Measurements from ENCODE around the gene HAPSTR1.

The HAPSTR1 gene

GRCh38 chr16:9055115-9055514 lies 36.3 kb upstream of the HAPSTR1 start:
- H3K9me3 ChIP-seq (ENCODE audit: control insufficient read depth, insufficient read depth, low read length), result no peaks in the 10 kb centered on the region
- H3K4me1 ChIP-seq (ENCODE audit: control insufficient read depth, insufficient read depth, low read length), result no peaks in the 10 kb centered on the region
- no peak overlapping the region for H3K9ac ChIP-seq (ENCODE audit: low read depth, low read length)
- H3K27me3 ChIP-seq (ENCODE audit: control insufficient read depth, insufficient read depth, low read length), result no peaks in the 10 kb centered on the region
- no peaks in the 10 kb centered on the region for H3K36me3 ChIP-seq (ENCODE audit: control insufficient read depth, insufficient read depth, low read length)
- H3K4me3 ChIP-seq (ENCODE audit: low read depth, low read length), result no peak overlapping the region

GRCh38 chr16:9055661-9056060 lies 35.8 kb upstream of the HAPSTR1 start:
- no peaks in the 10 kb centered on the region for H3K36me3 ChIP-seq (ENCODE audit: control insufficient read depth, insufficient read depth, low read length)

GRCh38 chr16:9056061-9056460 lies 35.4 kb upstream of the HAPSTR1 start:
- no peaks in the 10 kb centered on the region for H3K4me1 ChIP-seq (ENCODE audit: control insufficient read depth, insufficient read depth, low read length)
- H3K9ac ChIP-seq (ENCODE audit: low read depth, low read length), result no peak overlapping the region
- no peaks in the 10 kb centered on the region for H3K27me3 ChIP-seq (ENCODE audit: control insufficient read depth, insufficient read depth, low read length)
- no peaks in the 10 kb centered on the region for H3K36me3 ChIP-seq (ENCODE audit: control insufficient read depth, insufficient read depth, low read length)
- no peak overlapping the region for H3K4me3 ChIP-seq (ENCODE audit: low read depth, low read length)
- no peaks in the 10 kb centered on the region for H3K9me3 ChIP-seq (ENCODE audit: control insufficient read depth, insufficient read depth, low read length)

More at GRCh38 chr16:9055661-9056060, 35.8 kb upstream of the HAPSTR1 start:
- no peak overlapping the region for H3K4me3 ChIP-seq (ENCODE audit: low read depth, low read length)
- no peak overlapping the region for H3K9ac ChIP-seq (ENCODE audit: low read depth, low read length)
- H3K4me1 ChIP-seq (ENCODE audit: control insufficient read depth, insufficient read depth, low read length), result no peaks in the 10 kb centered on the region
- H3K27me3 ChIP-seq (ENCODE audit: control insufficient read depth, insufficient read depth, low read length), result no peaks in the 10 kb centered on the region
- no peaks in the 10 kb centered on the region for H3K9me3 ChIP-seq (ENCODE audit: control insufficient read depth, insufficient read depth, low read length)

DNA sequence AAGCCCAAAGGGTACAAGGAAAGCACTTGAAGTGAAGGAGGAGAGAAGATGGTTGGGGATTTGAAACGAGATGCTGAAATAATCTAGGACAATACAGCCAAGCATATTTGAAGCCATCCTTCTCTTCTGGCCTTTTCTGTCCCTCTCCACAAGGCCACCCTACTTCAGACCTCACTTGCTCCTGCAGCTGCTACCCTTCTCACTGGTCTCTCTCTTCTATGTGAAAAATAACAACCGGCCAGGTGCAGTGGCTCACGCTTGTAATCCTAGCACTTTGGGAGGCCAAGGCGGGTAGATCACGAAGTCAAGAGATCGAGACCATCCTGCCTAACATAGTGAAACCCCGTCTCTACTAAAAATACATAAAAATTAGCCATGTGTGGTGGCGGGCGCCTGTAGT lies 33.2 kb upstream of the HAPSTR1 start:
- Histone ChIP-seq H3K9ac (ENCODE audit: low read depth, low read length) (no peak overlapping the region), H3K4me3 (ENCODE audit: low read depth, low read length) (no peak overlapping the region), H3K4me1 (ENCODE audit: control insufficient read depth, insufficient read depth, low read length) (no peaks in the 10 kb centered on the region), H3K27me3 (ENCODE audit: control insufficient read depth, insufficient read depth, low read length) (no peaks in the 10 kb centered on the region), H3K9me3 (ENCODE audit: control insufficient read depth, insufficient read depth, low read length) (no peaks in the 10 kb centered on the region), H3K36me3 (ENCODE audit: control insufficient read depth, insufficient read depth, low read length) (no peaks in the 10 kb centered on the region)

GRCh38 chr16:9060225-9060624 lies 31.2 kb upstream of the HAPSTR1 start:
- Histone ChIP-seq H3K9me3 (ENCODE audit: control insufficient read depth, insufficient read depth, low read length) (no peaks in the 10 kb centered on the region), H3K36me3 (ENCODE audit: control insufficient read depth, insufficient read depth, low read length) (no peaks in the 10 kb centered on the region), H3K4me1 (ENCODE audit: control insufficient read depth, insufficient read depth, low read length) (no peaks in the 10 kb centered on the region), H3K4me3 (ENCODE audit: low read depth, low read length) (no peak overlapping the region), H3K27me3 (ENCODE audit: control insufficient read depth, insufficient read depth, low read length) (no peaks in the 10 kb centered on the region), H3K9ac (ENCODE audit: low read depth, low read length) (no peak overlapping the region)

DNA sequence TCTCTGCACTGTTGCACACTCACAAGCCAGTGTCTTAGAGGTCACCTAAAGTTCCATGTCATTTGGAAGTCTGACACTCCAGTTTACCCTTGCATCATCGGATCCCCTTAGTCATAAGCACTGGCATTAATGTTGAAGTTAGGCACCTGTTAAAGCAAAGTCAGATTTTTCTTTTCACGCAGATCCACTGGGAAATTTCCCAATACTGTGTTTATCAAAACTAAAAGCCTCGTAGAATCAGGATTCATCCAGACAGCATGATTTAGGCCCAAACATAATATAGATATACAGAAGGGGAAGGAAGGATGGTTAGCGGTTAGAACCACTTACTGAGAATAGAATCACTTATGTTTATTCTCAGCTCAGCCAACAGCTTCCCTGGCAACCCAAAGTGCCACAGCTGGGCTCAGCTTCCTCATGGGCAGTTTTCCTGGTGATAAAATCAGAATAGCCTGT lies 30.1 kb upstream of the HAPSTR1 start:
- H3K4me3 ChIP-seq (ENCODE audit: low read depth, low read length), result no peak overlapping the region
- no peaks in the 10 kb centered on the region for H3K9me3 ChIP-seq (ENCODE audit: control insufficient read depth, insufficient read depth, low read length)
- H3K27me3 ChIP-seq (ENCODE audit: control insufficient read depth, insufficient read depth, low read length), result no peaks in the 10 kb centered on the region
- H3K9ac ChIP-seq (ENCODE audit: low read depth, low read length), result no peak overlapping the region
- H3K36me3 ChIP-seq (ENCODE audit: control insufficient read depth, insufficient read depth, low read length), result no peaks in the 10 kb centered on the region
- H3K4me1 ChIP-seq (ENCODE audit: control insufficient read depth, insufficient read depth, low read length), result no peaks in the 10 kb centered on the region

DNA sequence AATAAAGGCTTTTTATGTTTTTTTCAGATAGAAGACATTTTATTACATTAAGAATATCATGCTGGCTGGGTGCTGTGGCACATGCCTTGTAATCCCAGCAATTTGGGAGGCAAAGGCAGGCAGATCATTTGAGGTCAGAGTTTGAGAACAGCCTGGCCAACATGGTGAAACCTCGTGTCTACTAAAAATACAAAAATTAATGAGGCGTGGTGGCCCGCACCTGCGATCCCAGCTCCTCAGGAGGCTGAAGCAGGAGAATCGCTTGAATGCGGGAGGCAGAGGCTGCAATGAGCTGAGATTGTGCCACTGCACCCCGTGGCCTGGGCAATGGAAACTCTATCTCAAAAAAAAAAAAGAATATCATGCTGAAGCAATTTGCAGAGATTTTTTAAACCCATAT lies 29.1 kb upstream of the HAPSTR1 start:
- no peaks in the 10 kb centered on the region for H3K27me3 ChIP-seq (ENCODE audit: control insufficient read depth, insufficient read depth, low read length)
- H3K36me3 ChIP-seq (ENCODE audit: control insufficient read depth, insufficient read depth, low read length), result no peaks in the 10 kb centered on the region
- no peak overlapping the region for H3K4me3 ChIP-seq (ENCODE audit: low read depth, low read length)
- H3K4me1 ChIP-seq (ENCODE audit: control insufficient read depth, insufficient read depth, low read length), result no peaks in the 10 kb centered on the region
- no peak overlapping the region for H3K9ac ChIP-seq (ENCODE audit: low read depth, low read length)
- H3K9me3 ChIP-seq (ENCODE audit: control insufficient read depth, insufficient read depth, low read length), result no peaks in the 10 kb centered on the region

DNA sequence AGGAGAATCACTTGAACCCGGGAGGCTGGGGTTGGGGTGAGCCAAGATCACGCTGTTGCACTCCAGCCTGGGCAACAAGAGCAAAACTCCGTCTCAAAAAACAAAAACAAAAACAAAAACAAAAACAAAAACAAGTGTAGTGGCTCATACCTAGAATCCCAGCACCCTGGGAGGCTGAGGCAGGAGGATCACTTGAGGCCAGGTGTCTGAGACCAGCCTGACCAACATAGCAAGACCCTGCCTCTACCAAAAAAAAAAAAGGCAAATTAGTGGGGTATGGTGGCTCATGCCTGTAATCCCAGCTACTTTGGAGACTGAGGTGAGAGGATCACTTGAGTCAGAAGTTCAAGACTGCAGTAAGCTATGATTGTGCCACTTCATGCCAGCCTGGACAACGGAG lies 26.4 kb upstream of the HAPSTR1 start:
- Histone ChIP-seq H3K9ac (ENCODE audit: low read depth, low read length) (no peak overlapping the region), H3K36me3 (ENCODE audit: control insufficient read depth, insufficient read depth, low read length) (no peaks in the 10 kb centered on the region), H3K27me3 (ENCODE audit: control insufficient read depth, insufficient read depth, low read length) (no peaks in the 10 kb centered on the region), H3K4me1 (ENCODE audit: control insufficient read depth, insufficient read depth, low read length) (no peaks in the 10 kb centered on the region), H3K9me3 (ENCODE audit: control insufficient read depth, insufficient read depth, low read length) (no peaks in the 10 kb centered on the region), H3K4me3 (ENCODE audit: low read depth, low read length) (no peak overlapping the region)

GRCh38 chr16:9068886-9069285 lies 22.6 kb upstream of the HAPSTR1 start:
- no peaks in the 10 kb centered on the region for H3K4me1 ChIP-seq (ENCODE audit: control insufficient read depth, insufficient read depth, low read length)
- H3K9me3 ChIP-seq (ENCODE audit: control insufficient read depth, insufficient read depth, low read length), result no peaks in the 10 kb centered on the region
- no peak overlapping the region for H3K9ac ChIP-seq (ENCODE audit: low read depth, low read length)
- H3K27me3 ChIP-seq (ENCODE audit: control insufficient read depth, insufficient read depth, low read length), result no peaks in the 10 kb centered on the region
- no peak overlapping the region for H3K4me3 ChIP-seq (ENCODE audit: low read depth, low read length)
- no peaks in the 10 kb centered on the region for H3K36me3 ChIP-seq (ENCODE audit: control insufficient read depth, insufficient read depth, low read length)

- no peaks in the 10 kb centered on the region for H3K4me1 ChIP-seq (ENCODE audit: control insufficient read depth, insufficient read depth, low read length)
- no peaks in the 10 kb centered on the region for H3K9me3 ChIP-seq (ENCODE audit: control insufficient read depth, insufficient read depth, low read length)
- no peaks in the 10 kb centered on the region for H3K27me3 ChIP-seq (ENCODE audit: control insufficient read depth, insufficient read depth, low read length)
- H3K36me3 ChIP-seq (ENCODE audit: control insufficient read depth, insufficient read depth, low read length), result no peaks in the 10 kb centered on the region
- no peak overlapping the region for H3K9ac ChIP-seq (ENCODE audit: low read depth, low read length)
- no peak overlapping the region for H3K4me3 ChIP-seq (ENCODE audit: low read depth, low read length)
Measured at GRCh38 chr16:9070254-9070653, 21.2 kb upstream of the HAPSTR1 start.

GRCh38 chr16:9071377-9071776 lies 20.1 kb upstream of the HAPSTR1 start:
- H3K4me3 ChIP-seq (ENCODE audit: low read depth, low read length), result no peak overlapping the region
- no peaks in the 10 kb centered on the region for H3K4me1 ChIP-seq (ENCODE audit: control insufficient read depth, insufficient read depth, low read length)
- no peaks in the 10 kb centered on the region for H3K36me3 ChIP-seq (ENCODE audit: control insufficient read depth, insufficient read depth, low read length)
- no peak overlapping the region for H3K9ac ChIP-seq (ENCODE audit: low read depth, low read length)
- H3K27me3 ChIP-seq (ENCODE audit: control insufficient read depth, insufficient read depth, low read length), result no peaks in the 10 kb centered on the region
- no peaks in the 10 kb centered on the region for H3K9me3 ChIP-seq (ENCODE audit: control insufficient read depth, insufficient read depth, low read length)

DNA sequence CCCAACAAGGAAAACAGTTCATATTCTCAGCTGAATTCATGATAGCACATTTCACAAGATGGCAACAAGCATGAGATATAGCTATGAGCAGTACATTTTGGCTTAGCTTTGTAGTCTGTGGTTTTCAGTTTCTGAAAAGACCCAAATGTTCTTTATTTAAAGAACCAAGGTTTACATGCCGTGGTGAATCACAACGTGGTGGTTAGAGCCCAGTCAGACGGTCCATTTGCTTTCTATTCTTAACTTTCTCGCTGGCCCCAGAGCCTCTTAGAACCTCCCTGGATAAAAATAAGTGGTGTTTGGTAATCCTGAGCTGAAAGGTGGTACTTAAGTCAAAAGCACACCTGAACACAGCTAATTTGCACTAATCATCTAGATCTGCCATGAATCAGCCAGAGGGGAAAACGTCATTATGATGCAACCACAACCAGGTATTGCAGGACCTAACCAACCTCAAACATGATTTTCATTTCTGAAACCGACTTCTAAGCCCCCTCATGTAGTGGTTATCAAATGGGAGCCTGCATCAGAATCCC lies 18.6 kb upstream of the HAPSTR1 start:
- Histone ChIP-seq H3K9me3 (ENCODE audit: control insufficient read depth, insufficient read depth, low read length) (no peaks in the 10 kb centered on the region), H3K9ac (ENCODE audit: low read depth, low read length) (no peak overlapping the region), H3K36me3 (ENCODE audit: control insufficient read depth, insufficient read depth, low read length) (no peaks in the 10 kb centered on the region), H3K27me3 (ENCODE audit: control insufficient read depth, insufficient read depth, low read length) (no peaks in the 10 kb centered on the region), H3K4me1 (ENCODE audit: control insufficient read depth, insufficient read depth, low read length) (no peaks in the 10 kb centered on the region), H3K4me3 (ENCODE audit: low read depth, low read length) (no peak overlapping the region)
